Stomach (tissue), 9 donors: ENCODE measurements around the gene GRIP1. TPM values are rescaled to one million over a fixed set of nuclear protein-coding genes. Genes with fewer than 3 reads are reported as not detected.

Experiments used
- DNase-seq, 2 donors: peaks; one replicate each; pipeline versions ENCODE4 v3.0.0 to v3.0.0-alpha.2; 2013 to 2019
- H3K27ac ChIP-seq, 5 donors: fragments of 200-600 bp in 4 of 5; sonication (generic) in 4 of 5; one replicate each; pipeline ENCODE4 v1.5.1; 2013 to 2019; ENCODE audit warnings: mild to moderate bottlenecking in 1 of 5, moderate library complexity in 1 of 5
- H3K27me3 ChIP-seq, 3 donors: fragments of 200-600 bp; sonication (generic); one replicate each; pipeline ENCODE4 v1.5.1; 2017 to 2019; ENCODE audit warnings: mixed run types in 1 of 3
- H3K36me3 ChIP-seq, 4 donors: fragments of 200-600 bp; sonication (generic); 1 replicate in 3 of 4; 2 replicates in 1 of 4; pipeline ENCODE4 v1.5.1; 2016 to 2019
- H3K4me1 ChIP-seq, 4 donors: fragments of 200-600 bp; sonication (generic); one replicate each; pipeline ENCODE4 v1.5.1; 2016 to 2019
- H3K4me3 ChIP-seq, 4 donors: fragments of 200-600 bp; sonication (generic) in 3 of 4; one replicate each; pipeline ENCODE4 v1.5.1; 2016 to 2019; ENCODE audit warnings: mild to moderate bottlenecking in 1 of 4
- H3K9me3 ChIP-seq, 4 donors: fragments of 200-600 bp; sonication (generic); one replicate each; pipeline ENCODE4 v1.5.1; 2016 to 2019
- CTCF ChIP-seq, 7 experiments: fragments of 450-650 bp in 4 of 7; fragments of 200-600 bp in 3 of 7; sonication (generic) in 3 of 7; IDR thresholded peaks; one replicate each; pipeline ENCODE4 v1.5.1; 2016 to 2019; ENCODE audit warnings: antibody characterized with exemption in 7 of 7, control low read depth in 2 of 7, mild to moderate bottlenecking in 1 of 7
- EP300 ChIP-seq: sonication (generic); formaldehyde crosslinking; IDR thresholded peaks from one replicate; pipeline ENCODE4 v1.6.1; 2017; ENCODE audit warnings: antibody characterized with exemption
- POLR2A ChIP-seq, 4 donors: fragments of 450-650 bp; IDR thresholded peaks; one replicate each; pipeline ENCODE4 v1.6.1; 2016; ENCODE audit warnings: antibody characterized with exemption in 4 of 4, control low read depth in 2 of 4, mild to moderate bottlenecking in 1 of 4, moderate library complexity in 1 of 4
- POLR2AphosphoS5 ChIP-seq, 3 donors: sonication (generic); formaldehyde crosslinking; IDR thresholded peaks; one replicate each; pipeline ENCODE4 v1.6.1; 2016; ENCODE audit warnings: antibody characterized with exemption in 3 of 3
- WGBS, 5 donors: extraction: QIAGEN DNeasy Blood & Tissue Kit in 3 of 5; methylation state at CpG; one replicate each; pipeline versions ENCODE4 v1.1.5 to v1.1.7; 2013 to 2018; 5-methylcytosine and 5-hydroxymethylcytosine counted together
- intact Hi-C: fragments of 100-400 bp; cut with DNase I; formaldehyde crosslinking; loops from one replicate; pipeline ENCODE4 v1.15.1; 2023; ENCODE audit warnings: low total_unique reads
- polyA plus RNA-seq, 3 donors: library from polyadenylated mRNA; stranded (reverse); fragments of 200-250 nt; gene quantifications; one replicate each; pipeline ENCODE4 v1.2.3, GENCODE V29; 2013
- total RNA-seq, 5 donors: library from RNA; depleted of rRNA; stranded (reverse); fragments of >200 nt; gene quantifications; one replicate each; pipeline versions ENCODE4 v1.1.0 to v1.2.3, GENCODE V29; 2014 to 2016
- donor health status: healthy with polysubstance abuse.
- donor health status: Bipolar disorder and iron deficiency.
- donor health status: healthy.

The GRIP1 gene
- total and polyA plus RNA-seq, 8 donors: 0.31 to 8.8 (median 4.4) TPM; not detected in 1

- 69 to 90% (median 74%) methylated on average over 1 of the region's 1 CpG for WGBS, 5 donors
- intact Hi-C loops: no loop called here
Measured at GRCh38 chr12:66620026-66620425, 58.9 kb downstream of the GRIP1 start.

GRCh38 chr12:66617991-66618390, 60.9 kb downstream of the GRIP1 start:
- WGBS, 5 donors: 73 to 82% (median 77%) methylated on average over 3 of the region's 3 CpGs
- no peaks in the 10 kb centered on the region for H3K36me3 ChIP-seq
- intact Hi-C loops: no loop called here

More at GRCh38 chr12:66620026-66620425, 58.9 kb downstream of the GRIP1 start:
- H3K4me1 ChIP-seq: no peaks in the 10 kb centered on the region
- H3K27ac ChIP-seq: no peak overlapping the region
- TF ChIP-seq CTCF (IDR thresholded peaks at IDR 0.05): no peak
- H3K4me3 ChIP-seq: no peak overlapping the region
- no peaks in the 10 kb centered on the region for H3K36me3 ChIP-seq
- H3K9me3 ChIP-seq: no peaks in the 10 kb centered on the region
- DNase-seq: no peak
- no peaks in the 10 kb centered on the region for H3K27me3 ChIP-seq

GRCh38 chr12:66612090-66612775, 66.6 kb downstream of the GRIP1 start:
- no peaks in the 10 kb centered on the region for H3K9me3 ChIP-seq
- TF ChIP-seq CTCF (IDR thresholded peaks at IDR 0.05): no peak
- TF ChIP-seq POLR2AphosphoS5 (IDR thresholded peaks at IDR 0.05): no peak
- no peak for TF ChIP-seq POLR2A (IDR thresholded peaks at IDR 0.05)
- TF ChIP-seq EP300: no peak
- no peak overlapping the region for H3K27ac ChIP-seq
- intact Hi-C loops: no loop called here
- H3K4me3 ChIP-seq: no peak overlapping the region
- no peaks in the 10 kb centered on the region for H3K36me3 ChIP-seq
- no peaks in the 10 kb centered on the region for H3K27me3 ChIP-seq
- H3K4me1 ChIP-seq: no peaks in the 10 kb centered on the region
- no peak for DNase-seq

More at GRCh38 chr12:66617991-66618390, 60.9 kb downstream of the GRIP1 start:
- Histone ChIP-seq H3K27ac (no peak overlapping the region), H3K9me3 (no peaks in the 10 kb centered on the region), H3K4me3 (no peak overlapping the region), H3K27me3 (no peaks in the 10 kb centered on the region), H3K4me1 (no peaks in the 10 kb centered on the region)
- no peak for DNase-seq
- TF ChIP-seq CTCF (IDR thresholded peaks at IDR 0.05) (no peak), POLR2A (IDR thresholded peaks at IDR 0.05) (no peak), POLR2AphosphoS5 (IDR thresholded peaks at IDR 0.05) (no peak), EP300 (no peak)

- no peak overlapping the region for H3K27ac ChIP-seq
- no peaks in the 10 kb centered on the region for H3K36me3 ChIP-seq
- intact Hi-C loops: no loop called here
- no peak for TF ChIP-seq EP300
- TF ChIP-seq POLR2AphosphoS5 (IDR thresholded peaks at IDR 0.05): no peak
- no peak for TF ChIP-seq POLR2A (IDR thresholded peaks at IDR 0.05)
- no peak for TF ChIP-seq CTCF (IDR thresholded peaks at IDR 0.05)
- no peak for DNase-seq
- H3K4me1 ChIP-seq: no peaks in the 10 kb centered on the region
- no peaks in the 10 kb centered on the region for H3K27me3 ChIP-seq
- H3K4me3 ChIP-seq: no peak overlapping the region
- H3K9me3 ChIP-seq: no peaks in the 10 kb centered on the region
Measured at GRCh38 chr12:66607147-66607546, 71.7 kb downstream of the GRIP1 start.
